ENCODE results near the gene LAPTM5. TPM values are rescaled to one million over a fixed set of nuclear protein-coding genes. Genes with fewer than 3 reads are reported as not detected.

Gene LAPTM5
- total and polyA plus RNA-seq, 2 of the 13 experiments (the other 11 are each of a cell fraction or from before 2014, with no cell fraction given) = 0.41 to 0.86 TPM

GRCh38 chr1:30691480-30691879 is 66.1 kb downstream of the LAPTM5 start:
- ChIA-PET POLR2A (no interaction called here), CTCF (ENCODE audit: low intra/inter-chr PET ratio, low total read pairs) (no interaction called here)
- Histone ChIP-seq H3K4me3 (replicated peaks in 1 of 3; ENCODE audit: insufficient read depth in 1 of 3, low read depth in 2 of 3, low read length in 3 of 3) (no peak overlapping the region), H3K9ac (ENCODE audit: insufficient read depth, low read depth, low read length) (no peak overlapping the region), H3K27ac (ENCODE audit: extremely low read length, insufficient read depth, low read length) (no peak overlapping the region), H3K4me1 (ENCODE audit: insufficient read depth, low read length) (no peaks in the 10 kb centered on the region), H3K9me3 (ENCODE audit: low read length) (no peaks in the 10 kb centered on the region), H3K4me2 (ENCODE audit: low read depth, low read length) (no peak overlapping the region), H3K27me3 (ENCODE audit: control insufficient read depth in 1 of 2, insufficient read depth in 2 of 2, low read length in 2 of 2) (peaks cover 6 to 11% of the 10 kb centered on the region in 2 experiments; a peak in 3 of 5 replicates), H4K20me1 (ENCODE audit: insufficient read depth, low read length) (no peaks in the 10 kb centered on the region), H2AFZ (ENCODE audit: low read length) (no peak overlapping the region), H3K36me3 (replicated peaks in 1 of 2; ENCODE audit: control insufficient read depth in 1 of 2, insufficient read depth in 2 of 2, low read length in 2 of 2) (no peaks in the 10 kb centered on the region), H3K79me2 (ENCODE audit: insufficient read depth, low read length) (no peaks in the 10 kb centered on the region)
- TF ChIP-seq ZBTB21 (CRISPR knock-in tag; IDR thresholded peaks at IDR 0.05) = no peak
- no peak for TF ChIP-seq NFE2 (CRISPR knock-in tag; IDR thresholded peaks at IDR 0.05)
- no peak for TF ChIP-seq KLF13 (CRISPR knock-in tag; IDR thresholded peaks at IDR 0.05)
- no peak for TF ChIP-seq NR3C1 (CRISPR knock-in tag; IDR thresholded peaks at IDR 0.05)
- TF ChIP-seq SSRP1 (CRISPR knock-in tag; IDR thresholded peaks at IDR 0.05) = no peak
- in situ Hi-C loops (cut with HindIII; ENCODE audit: extremely low pct_ligation_motif_present, low pct_unique_long_range_greater_than_20kb) = loop anchor here (25.0 kb wide), 1 partner anchor 1354 kb away; no protein-coding TSS in a partner anchor
- WGBS (ENCODE audit: low lambda C conversion rate) = 0% methylated on average over 3 of the region's 5 CpGs
- ATAC-seq (no peak), DNase-seq (ENCODE audit: low spot score) (no peak), FAIRE-seq (no peak)
- BruUV-seq (replicated peaks) = no TSS peak
- intact Hi-C loops (cut with micrococcal nuclease; ENCODE audit: unreplicated experiment) = no loop called here

GRCh38 chr1:30689901-30690645 is 67.5 kb downstream of the LAPTM5 start:
- ChIA-PET POLR2A (no interaction called here), CTCF (ENCODE audit: low intra/inter-chr PET ratio, low total read pairs) (no interaction called here)
- FAIRE-seq (no peak), ATAC-seq (no peak), DNase-seq (ENCODE audit: low spot score) (no peak)
- no TSS peak for BruUV-seq (replicated peaks)
- peaks cover 6% of the 10 kb centered on the region; the same call in 1 of the 2 replicates for H3K4me1 ChIP-seq (ENCODE audit: insufficient read depth, low read length)
- in situ Hi-C loops (cut with HindIII; ENCODE audit: extremely low pct_ligation_motif_present, low pct_unique_long_range_greater_than_20kb) (loop anchor here (25.0 kb wide), 1 partner anchor 1353 kb away; no protein-coding TSS in a partner anchor), intact Hi-C loops (cut with micrococcal nuclease; ENCODE audit: unreplicated experiment) (no loop called here)
- no peaks in the 10 kb centered on the region for H4K20me1 ChIP-seq (ENCODE audit: insufficient read depth, low read length)
- TF ChIP-seq TP53 (CRISPR knock-in tag; conservative IDR thresholded peaks at IDR 0.05) = no peak
- TF ChIP-seq RBM22 (optimal IDR thresholded peaks at IDR 0.05; ENCODE audit: low read length) = no peak
- no peak for TF ChIP-seq RORA (CRISPR knock-in tag; IDR thresholded peaks at IDR 0.05)
- TF ChIP-seq ZC3H13 (CRISPR knock-in tag; IDR thresholded peaks at IDR 0.05) = no peak
- TF ChIP-seq U2AF2 (IDR thresholded peaks at IDR 0.05; ENCODE audit: low read depth, low read length) = no peak
- no peak for TF ChIP-seq FIP1L1 (IDR thresholded peaks at IDR 0.05; ENCODE audit: borderline replicate concordance, insufficient read depth, low read depth, low read length)
- no peak for TF ChIP-seq ZSCAN31 (CRISPR knock-in tag; IDR thresholded peaks at IDR 0.05; ENCODE audit: low read depth)
- no peak for TF ChIP-seq KDM3A (CRISPR knock-in tag; IDR thresholded peaks at IDR 0.05; ENCODE audit: low read depth)
- TF ChIP-seq ZNF101 (CRISPR knock-in tag; IDR thresholded peaks at IDR 0.05; ENCODE audit: borderline replicate concordance, low read depth) = no peak
- TF ChIP-seq ZNF572 (CRISPR knock-in tag; IDR thresholded peaks at IDR 0.05) = no peak
- no peak for TF ChIP-seq MYC (CRISPR knock-in tag; IDR thresholded peaks at IDR 0.05; ENCODE audit: borderline replicate concordance)
- no peak for TF ChIP-seq ZNF253 (CRISPR knock-in tag; IDR thresholded peaks at IDR 0.05; ENCODE audit: borderline replicate concordance)
- no peak for TF ChIP-seq ZNF552 (CRISPR knock-in tag; IDR thresholded peaks at IDR 0.05; ENCODE audit: borderline replicate concordance)
- TF ChIP-seq TAF1 (CRISPR knock-in tag; IDR thresholded peaks at IDR 0.05) = no peak
- no peak for TF ChIP-seq ZNF234 (CRISPR knock-in tag; conservative IDR thresholded peaks at IDR 0.05)
- no peak for TF ChIP-seq ZKSCAN8 (CRISPR knock-in tag; IDR thresholded peaks at IDR 0.05; ENCODE audit: borderline replicate concordance)
- H3K4me2 ChIP-seq (ENCODE audit: low read depth, low read length) = no peak overlapping the region
- no peaks in the 10 kb centered on the region for H3K36me3 ChIP-seq (replicated peaks in 1 of 2; ENCODE audit: control insufficient read depth in 1 of 2, insufficient read depth in 2 of 2, low read length in 2 of 2)
- H3K27me3 ChIP-seq (ENCODE audit: control insufficient read depth in 1 of 2, insufficient read depth in 2 of 2, low read length in 2 of 2) = peaks cover 4 to 10% of the 10 kb centered on the region in 2 experiments; a peak in 3 of 5 replicates
- H3K9me3 ChIP-seq (ENCODE audit: low read length) = no peaks in the 10 kb centered on the region
- H3K4me3 ChIP-seq (replicated peaks in 1 of 3; ENCODE audit: insufficient read depth in 1 of 3, low read depth in 2 of 3, low read length in 3 of 3) = no peak overlapping the region
- 11% methylated on average over 7 of the region's 7 CpGs for WGBS (ENCODE audit: low lambda C conversion rate)
- no peaks in the 10 kb centered on the region for H3K79me2 ChIP-seq (ENCODE audit: insufficient read depth, low read length)
- H2AFZ ChIP-seq (ENCODE audit: low read length) = no peak overlapping the region
- H3K27ac ChIP-seq (ENCODE audit: extremely low read length, insufficient read depth, low read length) = no peak overlapping the region
- H3K9ac ChIP-seq (ENCODE audit: insufficient read depth, low read depth, low read length) = no peak overlapping the region

Data from HepG2 (cell line).